ENCODE data around the gene ACOXL. TPM values are rescaled to one million over a fixed set of nuclear protein-coding genes. Genes with fewer than 3 reads are reported as not detected.
A peak's percentile ranks its signal among the peaks of the same experiment; 100 is the strongest.

The ACOXL gene
- total and polyA plus RNA-seq, 10 of the 15 experiments (the other 5 are each of a cell fraction or from before 2014, with no cell fraction given) = 0.05 to 1.3 (median 0.71) TPM

DNA sequence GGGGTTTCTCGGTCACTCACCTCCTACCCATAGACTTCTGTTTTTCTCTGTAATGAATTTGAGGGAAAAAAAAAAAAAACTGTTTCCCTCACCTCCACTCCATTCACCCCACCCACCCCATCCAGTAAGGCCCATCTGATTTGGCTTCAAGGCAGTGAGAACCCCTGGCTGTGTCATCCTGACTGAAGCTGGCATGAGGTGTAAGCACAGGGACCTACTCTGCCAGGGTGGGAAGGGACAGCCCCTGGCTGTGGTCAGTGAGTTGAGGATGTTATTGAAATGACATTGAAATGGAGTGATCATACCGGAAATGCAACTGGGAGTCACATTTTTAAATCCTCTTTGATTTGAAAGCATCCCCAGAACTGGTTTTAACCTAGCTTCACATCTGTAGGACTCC is 369.2 kb downstream of the ACOXL start:
- H3K27ac ChIP-seq (ENCODE audit: control insufficient read depth, insufficient read depth) = no peak overlapping the region
- H3K9ac ChIP-seq (ENCODE audit: control insufficient read depth, insufficient read depth, low read length) = no peak overlapping the region
- DNase-seq (ENCODE audit: low read depth, low spot score) = no peak
- TF ChIP-seq SUPT20H (IDR thresholded peaks at IDR 0.05; ENCODE audit: borderline replicate concordance, control insufficient read depth, low read depth, low read length) (no peak), NFXL1 (IDR thresholded peaks at IDR 0.05; ENCODE audit: borderline replicate concordance) (no peak), EGR1 (IDR thresholded peaks at IDR 0.05; ENCODE audit: borderline replicate concordance in 1 of 2, low read depth in 2 of 2, low read length in 2 of 2) (no peak), MXI1 (IDR thresholded peaks at IDR 0.05; ENCODE audit: low read depth, low read length) (no peak), RCOR1 (conservative IDR thresholded peaks at IDR 0.05; ENCODE audit: low read depth, low read length) (no peak), SREBF1 (IDR thresholded peaks at IDR 0.05; ENCODE audit: low read length) (no peak)
- H4K20me1 ChIP-seq (ENCODE audit: control insufficient read depth, insufficient read depth) = 0 out of 2 replicates have a peak, but pooled peaks cover under 1% of the 10 kb centered on the region
- ChIA-PET CTCF (no interaction called here), SMC1A (ENCODE audit: uncharacterized antibody, unreplicated experiment) (interaction anchor here (1.1 to 1.7 kb wide), 3 partner anchors 11 to 110 kb away, joined by 3 to 5 read pairs (median 4); no protein-coding TSS in a partner anchor), RAD21 (ENCODE audit: unreplicated experiment) (interaction anchor here (0.6 to 1.4 kb wide), 2 partner anchors 11 to 1100 kb away, joined by 4 to 8 read pairs; no protein-coding TSS in a partner anchor), POLR2A (interaction anchor here (0.6 kb wide), 1 partner anchor 438 kb away, joined by 5 read pairs; no protein-coding TSS in a partner anchor)
- H3K4me1 ChIP-seq (ENCODE audit: control insufficient read depth, insufficient read depth, low read length) = peaks cover 9% of the 10 kb centered on the region
- no peak overlapping the region for H2AFZ ChIP-seq (ENCODE audit: control insufficient read depth, low read depth, low read length)
- no peaks in the 10 kb centered on the region for H3K27me3 ChIP-seq (replicated peaks in 1 of 2; ENCODE audit: control insufficient read depth in 2 of 2, insufficient read depth in 2 of 2, low read length in 1 of 2)
- no peak for FAIRE-seq
- no peak overlapping the region for H3K4me2 ChIP-seq (ENCODE audit: control insufficient read depth, insufficient read depth)
- no peaks in the 10 kb centered on the region for H3K36me3 ChIP-seq (ENCODE audit: control insufficient read depth in 2 of 2, insufficient read depth in 2 of 2, low read length in 1 of 2)
- H3K4me3 ChIP-seq = no peak overlapping the region
- intact Hi-C loops (cut with micrococcal nuclease; ENCODE audit: unreplicated experiment) = loop anchor here (5.0 kb wide), 1 partner anchor 229 kb away; no protein-coding TSS in a partner anchor
- no peaks in the 10 kb centered on the region for H3K79me2 ChIP-seq (ENCODE audit: control insufficient read depth, insufficient read depth, low read length)
- ATAC-seq = peak; percentile 39
- in situ Hi-C loops (cut with MboI) = no loop called here
- no peaks in the 10 kb centered on the region; the same call in 2 of the 3 replicates for H3K9me3 ChIP-seq (replicated peaks; ENCODE audit: control insufficient read depth, insufficient read depth, low read length)
- BruUV-seq (replicated peaks) = no TSS peak
- WGBS (ENCODE audit: insufficient coverage, insufficient replicate concordance, low lambda C conversion rate, missing lambda C conversion rate) = 59% methylated on average over 2 of the region's 2 CpGs

DNA sequence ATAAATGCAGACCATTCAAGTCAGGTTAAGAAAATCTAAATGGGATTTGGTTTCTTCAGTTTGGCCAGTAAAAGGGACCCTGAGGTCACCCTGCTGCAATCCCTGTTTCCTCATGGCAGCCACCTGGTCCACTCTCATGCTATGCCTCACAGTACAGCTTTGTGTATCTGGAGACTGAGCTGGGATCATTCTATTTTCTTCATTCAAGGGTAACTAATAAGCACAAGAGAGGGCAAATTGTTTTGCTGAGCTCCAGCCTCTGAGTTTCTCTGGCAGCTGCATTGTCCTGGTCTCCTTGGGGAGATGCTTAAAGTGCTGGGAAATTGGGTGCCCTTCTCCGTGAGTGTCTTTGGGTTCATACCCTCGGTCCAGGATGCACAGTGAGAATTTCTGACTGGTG is 369.8 kb downstream of the ACOXL start:
- Histone ChIP-seq H3K79me2 (ENCODE audit: control insufficient read depth, insufficient read depth, low read length) (no peaks in the 10 kb centered on the region), H4K20me1 (ENCODE audit: control insufficient read depth, insufficient read depth) (0 out of 2 replicates have a peak, but pooled peaks cover 3% of the 10 kb centered on the region), H3K9me3 (replicated peaks; ENCODE audit: control insufficient read depth, insufficient read depth, low read length) (no peaks in the 10 kb centered on the region; the same call in 2 of the 3 replicates), H3K9ac (ENCODE audit: control insufficient read depth, insufficient read depth, low read length) (no peak overlapping the region), H3K4me1 (ENCODE audit: control insufficient read depth, insufficient read depth, low read length) (peaks cover 9% of the 10 kb centered on the region), H3K27ac (ENCODE audit: control insufficient read depth, insufficient read depth) (no peak overlapping the region), H2AFZ (ENCODE audit: control insufficient read depth, low read depth, low read length) (no peak overlapping the region), H3K27me3 (replicated peaks in 1 of 2; ENCODE audit: control insufficient read depth in 2 of 2, insufficient read depth in 2 of 2, low read length in 1 of 2) (no peaks in the 10 kb centered on the region; a peak in 1 of 4 replicates), H3K4me2 (ENCODE audit: control insufficient read depth, insufficient read depth) (no peak overlapping the region), H3K4me3 (no peak overlapping the region), H3K36me3 (ENCODE audit: control insufficient read depth in 2 of 2, insufficient read depth in 2 of 2, low read length in 1 of 2) (no peaks in the 10 kb centered on the region)
- FAIRE-seq = no peak
- DNase-seq (ENCODE audit: low read depth, low spot score) = no peak
- ChIA-PET CTCF (interaction anchor here (1.8 kb wide), 1 partner anchor 289 kb away, joined by 4 read pairs; no protein-coding TSS in a partner anchor), SMC1A (ENCODE audit: uncharacterized antibody, unreplicated experiment) (interaction anchor here (1.1 to 1.7 kb wide), 3 partner anchors 12 to 111 kb away, joined by 3 to 5 read pairs (median 4); no protein-coding TSS in a partner anchor), RAD21 (ENCODE audit: unreplicated experiment) (interaction anchor here (0.6 to 1.4 kb wide), 2 partner anchors 12 to 1099 kb away, joined by 4 to 8 read pairs; no protein-coding TSS in a partner anchor), POLR2A (interaction anchor here (0.6 kb wide), 1 partner anchor 439 kb away, joined by 5 read pairs; no protein-coding TSS in a partner anchor)
- WGBS (ENCODE audit: insufficient coverage, insufficient replicate concordance, low lambda C conversion rate, missing lambda C conversion rate) = 65% methylated on average over 2 of the region's 2 CpGs
- intact Hi-C loops (cut with micrococcal nuclease; ENCODE audit: unreplicated experiment) (loop anchor here (5.0 kb wide), 1 partner anchor 230 kb away; no protein-coding TSS in a partner anchor), in situ Hi-C loops (cut with MboI) (no loop called here)
- TF ChIP-seq SMAD5 (IDR thresholded peaks at IDR 0.05; ENCODE audit: low read depth) = no peak
- no peak for TF ChIP-seq ZZZ3 (IDR thresholded peaks at IDR 0.05; ENCODE audit: control insufficient read depth, insufficient read length, low read depth)
- no peak for TF ChIP-seq NFIC (IDR thresholded peaks at IDR 0.05; ENCODE audit: low read depth, low read length)
- no peak for TF ChIP-seq DPF2 (IDR thresholded peaks at IDR 0.05)
- no peak for ATAC-seq
- no TSS peak for BruUV-seq (replicated peaks)

Data from GM12878 (cell line).